Cardiac fibroblast (primary cell): ENCODE measurements around the gene KRT12.

ENCODE experiments used
- DNase-seq, 2 donors: peaks; one replicate each; pipeline versions ENCODE4 v3.0.0 to v3.0.0-alpha.2; 2010; ENCODE audit warnings: low read depth in 2 of 2
- H3K4me3 ChIP-seq, 2 donors: replicated peaks in 1 of 2; 1 replicate in 1 of 2; 2 replicates in 1 of 2; pipeline ENCODE4 v1.5.1; 2011; ENCODE audit warnings: low read depth in 2 of 2, low read length in 2 of 2, mild to moderate bottlenecking in 2 of 2, moderate library complexity in 1 of 2
- TF ChIP-seq, protein P1 (sequence below): IDR thresholded peaks from one replicate; pipeline ENCODE4 v1.5.1; 2011; ENCODE audit warnings: low read depth, mild to moderate bottlenecking, low read length, inconsistent platforms

The KRT12 gene

DNA sequence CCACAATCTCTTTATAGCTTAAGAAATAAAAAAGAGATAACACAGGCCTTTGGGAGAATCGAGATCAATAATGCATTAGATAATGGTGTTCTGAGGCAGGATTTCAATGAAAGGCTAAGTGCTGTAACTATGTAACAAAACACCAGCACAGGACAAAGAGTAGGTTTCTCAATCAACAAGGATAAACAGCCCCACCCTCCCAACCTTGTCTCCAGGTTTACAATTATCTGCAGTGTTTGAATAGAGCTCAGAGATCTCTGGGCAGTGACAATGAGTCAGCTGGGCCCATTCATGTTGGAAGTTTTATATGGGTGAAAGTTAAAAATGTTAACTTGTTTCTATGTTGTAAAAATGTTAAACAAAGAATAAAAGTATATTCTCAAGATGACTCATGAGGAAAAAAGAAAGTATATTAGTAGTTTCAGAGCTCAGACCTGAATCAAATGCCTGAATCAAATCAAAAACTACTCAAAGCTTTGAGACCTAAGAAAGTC lies 35.0 kb upstream of the KRT12 start:
- H3K4me3 ChIP-seq: no peak overlapping the region
- DNase-seq: no peak
- TF ChIP-seq, protein P1, sequence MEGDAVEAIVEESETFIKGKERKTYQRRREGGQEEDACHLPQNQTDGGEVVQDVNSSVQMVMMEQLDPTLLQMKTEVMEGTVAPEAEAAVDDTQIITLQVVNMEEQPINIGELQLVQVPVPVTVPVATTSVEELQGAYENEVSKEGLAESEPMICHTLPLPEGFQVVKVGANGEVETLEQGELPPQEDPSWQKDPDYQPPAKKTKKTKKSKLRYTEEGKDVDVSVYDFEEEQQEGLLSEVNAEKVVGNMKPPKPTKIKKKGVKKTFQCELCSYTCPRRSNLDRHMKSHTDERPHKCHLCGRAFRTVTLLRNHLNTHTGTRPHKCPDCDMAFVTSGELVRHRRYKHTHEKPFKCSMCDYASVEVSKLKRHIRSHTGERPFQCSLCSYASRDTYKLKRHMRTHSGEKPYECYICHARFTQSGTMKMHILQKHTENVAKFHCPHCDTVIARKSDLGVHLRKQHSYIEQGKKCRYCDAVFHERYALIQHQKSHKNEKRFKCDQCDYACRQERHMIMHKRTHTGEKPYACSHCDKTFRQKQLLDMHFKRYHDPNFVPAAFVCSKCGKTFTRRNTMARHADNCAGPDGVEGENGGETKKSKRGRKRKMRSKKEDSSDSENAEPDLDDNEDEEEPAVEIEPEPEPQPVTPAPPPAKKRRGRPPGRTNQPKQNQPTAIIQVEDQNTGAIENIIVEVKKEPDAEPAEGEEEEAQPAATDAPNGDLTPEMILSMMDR: no peak

DNA sequence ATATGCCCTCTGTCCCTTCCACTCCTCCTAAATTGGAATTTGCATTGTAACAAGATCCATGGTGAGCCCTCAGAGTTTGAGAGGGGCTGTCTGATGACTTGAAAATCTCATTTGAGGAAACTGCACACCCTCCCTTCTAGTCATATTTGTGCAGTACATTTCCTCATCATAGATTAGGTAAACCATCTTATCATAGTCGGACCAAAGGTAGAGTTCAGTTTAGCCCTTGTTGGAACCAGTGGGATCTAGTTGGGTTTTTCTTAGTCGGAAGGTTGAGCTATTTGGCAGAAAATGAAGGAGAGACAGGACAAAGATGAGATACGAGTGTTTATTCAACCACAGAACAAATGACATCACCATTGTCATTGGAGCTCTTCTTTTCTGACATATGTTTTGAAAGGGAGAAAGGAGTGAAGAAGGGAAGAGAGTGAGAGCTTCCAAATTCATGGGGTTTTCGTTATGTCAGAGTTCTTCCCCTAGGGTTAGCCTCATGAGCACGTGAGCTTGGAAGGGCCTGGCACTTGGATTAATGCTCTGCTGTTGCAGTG lies 33.9 kb upstream of the KRT12 start:
- TF ChIP-seq, protein P1: no peak
- H3K4me3 ChIP-seq: no peak overlapping the region
- DNase-seq: no peak

DNA sequence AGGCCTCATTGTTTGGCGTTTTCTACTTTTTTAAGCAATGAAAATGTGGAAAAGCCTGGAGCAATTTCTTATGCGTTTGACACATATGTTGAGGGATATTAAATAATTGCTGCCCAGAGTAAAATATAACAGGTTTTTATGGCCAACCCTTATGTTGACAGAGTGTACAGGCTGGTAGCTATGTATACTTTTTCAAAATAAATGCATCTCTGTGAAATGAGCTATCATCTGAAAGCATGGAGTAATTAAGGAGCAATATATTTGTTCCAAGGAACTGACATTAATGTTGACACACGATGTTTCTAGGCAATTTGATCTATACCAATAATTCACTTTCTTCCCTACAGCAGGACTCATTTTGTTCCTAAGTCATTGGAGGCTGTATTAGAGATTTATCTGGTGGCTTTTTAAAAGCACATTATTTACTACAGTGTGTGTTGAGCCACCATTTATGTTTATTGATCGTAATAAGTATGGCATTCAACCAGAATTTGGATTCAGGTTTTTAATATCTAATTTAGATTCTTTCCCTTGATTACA lies 30.0 kb upstream of the KRT12 start:
- TF ChIP-seq, protein P1: no peak
- H3K4me3 ChIP-seq: no peak overlapping the region
- no peak for DNase-seq

DNA sequence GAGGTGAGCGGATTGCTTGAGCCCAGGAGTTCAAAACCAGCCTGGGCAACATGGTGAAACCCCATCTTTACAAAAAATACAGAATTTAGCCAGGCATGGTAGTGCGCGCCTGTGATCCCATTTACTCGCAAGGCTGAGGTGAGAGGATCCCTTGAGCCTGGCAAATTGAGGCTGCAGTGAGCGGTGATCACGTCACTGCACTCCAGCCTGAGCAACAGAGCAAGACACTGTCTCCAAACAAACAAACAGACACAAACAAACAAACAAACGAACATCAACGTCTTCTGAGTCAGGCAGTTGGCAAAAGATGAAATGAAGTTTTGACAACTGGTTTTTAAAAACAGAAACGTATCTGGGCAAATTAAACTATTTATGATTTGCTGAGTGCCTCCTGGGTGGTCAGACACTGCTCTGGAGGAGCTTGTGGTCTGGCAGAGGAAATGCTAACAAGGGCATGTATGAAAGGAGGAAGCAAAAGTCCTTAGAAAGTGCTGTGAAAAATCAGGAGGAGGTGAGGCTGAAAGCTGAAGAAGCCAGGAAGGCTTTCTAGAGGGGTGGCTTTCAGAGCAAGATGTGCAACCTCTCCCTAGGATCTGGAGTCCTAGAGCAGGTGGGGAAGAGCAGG lies 28.2 kb upstream of the KRT12 start:
- TF ChIP-seq, protein P1: no peak
- no peak overlapping the region for H3K4me3 ChIP-seq
- no peak for DNase-seq

DNA sequence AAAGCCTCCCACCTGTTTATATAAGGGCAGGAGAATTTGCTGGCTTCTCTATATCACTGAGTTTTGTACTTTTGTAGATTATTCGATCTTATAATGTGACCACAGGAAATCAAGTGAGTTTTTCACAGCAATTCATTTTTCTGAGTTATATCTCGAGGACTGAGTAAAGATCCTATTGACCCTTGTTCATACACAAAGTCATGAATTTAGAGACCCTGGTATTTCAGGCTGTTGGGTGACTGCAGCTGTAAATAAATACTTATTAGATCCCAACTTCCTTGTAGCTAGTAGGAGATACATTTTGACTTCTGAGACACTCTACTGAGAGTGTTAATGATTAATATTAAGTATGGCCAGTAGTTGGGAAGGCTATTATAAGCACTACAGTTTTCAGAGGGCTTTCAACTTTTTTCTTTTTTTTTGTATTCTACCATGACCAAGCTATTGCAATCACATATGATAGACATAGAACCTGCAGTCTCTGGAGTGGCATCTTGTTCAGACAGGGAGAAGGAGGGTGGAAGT lies 21.2 kb upstream of the KRT12 start:
- no peak for DNase-seq
- no peak overlapping the region for H3K4me3 ChIP-seq
- TF ChIP-seq, protein P1: no peak

DNA sequence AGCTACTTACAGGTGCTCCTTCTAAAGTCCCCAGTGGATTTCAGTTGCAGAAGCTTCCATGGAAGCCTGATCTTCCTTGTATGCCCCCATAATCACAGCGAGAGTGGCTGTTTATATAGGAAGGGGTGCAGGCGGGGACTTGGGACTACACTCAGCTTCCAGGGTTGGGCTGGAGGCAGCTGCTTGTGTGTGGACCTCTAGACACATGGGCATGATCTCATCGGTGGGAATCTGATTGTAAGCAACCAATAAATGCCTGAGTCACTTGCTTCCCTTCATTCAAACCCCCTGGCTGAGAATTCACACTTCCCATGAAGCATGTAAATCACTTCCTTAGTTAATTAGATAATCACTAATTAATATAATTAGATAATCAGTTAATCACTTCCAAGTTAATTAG lies 19.1 kb upstream of the KRT12 start:
- TF ChIP-seq, protein P1: no peak
- H3K4me3 ChIP-seq: no peak overlapping the region
- DNase-seq: peak in 1 of 2 donors; percentile 5
